ENCODE results near the gene MAPK10. TPM values are rescaled to one million over a fixed set of nuclear protein-coding genes. Genes with fewer than 3 reads are reported as not detected.

MAPK10 gene
- total RNA-seq, 1 experiment from 2014 or later: 6.8 TPM

DNA sequence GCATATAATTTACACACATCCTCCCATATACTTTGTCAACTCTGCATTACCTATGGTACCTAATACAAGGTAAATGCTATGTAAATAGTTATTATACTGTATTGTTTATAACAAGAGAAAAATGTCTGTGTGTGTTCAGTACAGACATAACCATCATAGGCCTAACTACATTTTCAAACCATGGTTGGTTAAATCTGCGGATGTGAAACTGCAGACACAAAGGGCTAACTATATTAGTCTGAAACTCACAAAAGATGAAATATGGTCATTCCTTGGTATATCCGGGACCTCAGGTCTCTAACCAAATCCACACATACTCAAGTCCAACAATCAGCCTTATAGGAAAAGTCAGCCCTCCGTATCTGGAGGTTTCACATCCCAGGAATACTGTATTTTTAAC, 13.5 kb downstream of the MAPK10 start:
- H3K4me3 ChIP-seq (ENCODE audit: low read depth, low read length, poor library complexity, severe bottlenecking): no peak overlapping the region
- no peaks in the 10 kb centered on the region for H3K9me3 ChIP-seq (ENCODE audit: low read depth, low read length, poor library complexity, severe bottlenecking)
- no peaks in the 10 kb centered on the region for H3K4me1 ChIP-seq (ENCODE audit: insufficient read depth, low read length, poor library complexity, severe bottlenecking)
- H3K36me3 ChIP-seq (ENCODE audit: insufficient read depth, low read length, poor library complexity, severe bottlenecking): no peaks in the 10 kb centered on the region
- intact Hi-C loops (cut with micrococcal nuclease; ENCODE audit: unreplicated experiment): no loop called here
- H3K27me3 ChIP-seq (replicated peaks; ENCODE audit: insufficient read depth, low read depth, low read length, poor library complexity): no peaks in the 10 kb centered on the region
- BruUV-seq (replicated peaks): no TSS peak
- POLR2A ChIA-PET (ENCODE audit: low non-redundant PET): no interaction called here
- TF ChIP-seq, protein P1, sequence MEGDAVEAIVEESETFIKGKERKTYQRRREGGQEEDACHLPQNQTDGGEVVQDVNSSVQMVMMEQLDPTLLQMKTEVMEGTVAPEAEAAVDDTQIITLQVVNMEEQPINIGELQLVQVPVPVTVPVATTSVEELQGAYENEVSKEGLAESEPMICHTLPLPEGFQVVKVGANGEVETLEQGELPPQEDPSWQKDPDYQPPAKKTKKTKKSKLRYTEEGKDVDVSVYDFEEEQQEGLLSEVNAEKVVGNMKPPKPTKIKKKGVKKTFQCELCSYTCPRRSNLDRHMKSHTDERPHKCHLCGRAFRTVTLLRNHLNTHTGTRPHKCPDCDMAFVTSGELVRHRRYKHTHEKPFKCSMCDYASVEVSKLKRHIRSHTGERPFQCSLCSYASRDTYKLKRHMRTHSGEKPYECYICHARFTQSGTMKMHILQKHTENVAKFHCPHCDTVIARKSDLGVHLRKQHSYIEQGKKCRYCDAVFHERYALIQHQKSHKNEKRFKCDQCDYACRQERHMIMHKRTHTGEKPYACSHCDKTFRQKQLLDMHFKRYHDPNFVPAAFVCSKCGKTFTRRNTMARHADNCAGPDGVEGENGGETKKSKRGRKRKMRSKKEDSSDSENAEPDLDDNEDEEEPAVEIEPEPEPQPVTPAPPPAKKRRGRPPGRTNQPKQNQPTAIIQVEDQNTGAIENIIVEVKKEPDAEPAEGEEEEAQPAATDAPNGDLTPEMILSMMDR (conservative IDR thresholded peaks at IDR 0.05; ENCODE audit: low read depth, low read length): no peak
- TF ChIP-seq EZH2 (IDR thresholded peaks at IDR 0.05; ENCODE audit: borderline replicate concordance, low read depth, low read length, poor library complexity, severe bottlenecking): no peak
- CTCF ChIA-PET: interaction anchor here (0.5 kb wide), 1 partner anchor 347 kb away, joined by 10 read pairs; no protein-coding TSS in a partner anchor
- DNase-seq (ENCODE audit: low spot score): no peak
- H3K27ac ChIP-seq (ENCODE audit: low read depth, low read length, poor library complexity, severe bottlenecking): no peak overlapping the region

DNA sequence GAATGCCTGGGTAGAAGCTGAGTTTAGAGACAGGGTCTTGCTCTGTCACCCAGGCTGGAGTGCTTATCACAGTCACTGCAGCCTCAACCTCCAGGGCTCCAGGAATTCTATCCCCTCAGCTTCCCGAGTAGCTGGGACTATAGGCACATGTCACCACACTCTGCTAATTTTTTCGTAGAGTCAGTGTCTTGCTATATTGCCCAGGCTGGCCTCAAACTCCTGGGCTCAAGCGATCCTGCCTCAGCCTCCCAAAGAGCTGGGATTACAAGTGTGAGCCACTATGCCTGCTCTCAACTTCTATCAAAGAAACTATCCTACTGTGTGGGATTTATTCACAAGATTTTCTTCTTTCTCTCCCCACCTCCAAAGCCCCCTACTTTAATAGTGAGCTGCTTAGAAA, 15.7 kb downstream of the MAPK10 start:
- DNase-seq (ENCODE audit: low spot score): no peak
- H3K4me3 ChIP-seq (ENCODE audit: low read depth, low read length, poor library complexity, severe bottlenecking): no peak overlapping the region
- H3K27me3 ChIP-seq (replicated peaks; ENCODE audit: insufficient read depth, low read depth, low read length, poor library complexity): no peaks in the 10 kb centered on the region
- BruUV-seq (replicated peaks): no TSS peak
- no peaks in the 10 kb centered on the region for H3K4me1 ChIP-seq (ENCODE audit: insufficient read depth, low read length, poor library complexity, severe bottlenecking)
- intact Hi-C loops (cut with micrococcal nuclease; ENCODE audit: unreplicated experiment): no loop called here
- CTCF ChIA-PET: no interaction called here
- TF ChIP-seq EZH2 (IDR thresholded peaks at IDR 0.05; ENCODE audit: borderline replicate concordance, low read depth, low read length, poor library complexity, severe bottlenecking): no peak
- TF ChIP-seq, protein P1 (conservative IDR thresholded peaks at IDR 0.05; ENCODE audit: low read depth, low read length): no peak
- H3K27ac ChIP-seq (ENCODE audit: low read depth, low read length, poor library complexity, severe bottlenecking): no peak overlapping the region
- H3K36me3 ChIP-seq (ENCODE audit: insufficient read depth, low read length, poor library complexity, severe bottlenecking): no peaks in the 10 kb centered on the region
- POLR2A ChIA-PET (ENCODE audit: low non-redundant PET): no interaction called here
- H3K9me3 ChIP-seq (ENCODE audit: low read depth, low read length, poor library complexity, severe bottlenecking): no peaks in the 10 kb centered on the region

DNA sequence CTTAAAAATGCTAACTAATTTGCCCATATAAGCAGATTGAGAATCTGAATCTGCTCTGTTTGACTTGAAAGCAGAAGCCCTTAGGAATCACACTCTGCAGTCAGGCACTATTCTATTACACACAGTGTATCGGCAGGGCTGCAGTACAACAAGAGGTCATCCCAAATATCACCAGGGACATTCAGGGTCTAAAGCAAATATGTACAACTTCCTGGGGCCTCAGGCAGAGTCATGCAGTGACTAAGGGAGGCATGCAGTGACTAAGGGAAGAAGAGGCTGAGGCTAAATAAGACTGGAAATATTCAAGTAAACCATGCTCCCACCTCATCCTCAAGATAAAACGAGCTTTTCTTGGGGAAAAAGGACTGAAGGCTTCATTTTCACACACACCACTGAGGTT, 20.9 kb downstream of the MAPK10 start:
- intact Hi-C loops (cut with micrococcal nuclease; ENCODE audit: unreplicated experiment): no loop called here
- Histone ChIP-seq H3K27ac (ENCODE audit: low read depth, low read length, poor library complexity, severe bottlenecking) (no peak overlapping the region), H3K9me3 (ENCODE audit: low read depth, low read length, poor library complexity, severe bottlenecking) (no peaks in the 10 kb centered on the region), H3K4me1 (ENCODE audit: insufficient read depth, low read length, poor library complexity, severe bottlenecking) (no peaks in the 10 kb centered on the region), H3K4me3 (ENCODE audit: low read depth, low read length, poor library complexity, severe bottlenecking) (no peak overlapping the region), H3K36me3 (ENCODE audit: insufficient read depth, low read length, poor library complexity, severe bottlenecking) (no peaks in the 10 kb centered on the region), H3K27me3 (replicated peaks; ENCODE audit: insufficient read depth, low read depth, low read length, poor library complexity) (no peaks in the 10 kb centered on the region)
- POLR2A ChIA-PET (ENCODE audit: low non-redundant PET): no interaction called here
- DNase-seq (ENCODE audit: low spot score): no peak
- TF ChIP-seq EZH2 (IDR thresholded peaks at IDR 0.05; ENCODE audit: borderline replicate concordance, low read depth, low read length, poor library complexity, severe bottlenecking): no peak
- TF ChIP-seq, protein P1 (conservative IDR thresholded peaks at IDR 0.05; ENCODE audit: low read depth, low read length): no peak
- CTCF ChIA-PET: no interaction called here
- BruUV-seq (replicated peaks): no TSS peak
